GM19463 (cell line): Measurements from ENCODE around the gene AP1M2.
"Not testable (repeated sequence)": the region's sequence is repeated elsewhere in the genome, so short reads cannot be mapped to it uniquely, and the experiment has no call there.

Experiments used
- ATAC-seq: cut with Tn5 transposase; IDR thresholded peaks from one replicate; pipeline ENCODE4 v1.9.1; 2021; ENCODE audit warnings: mild to moderate bottlenecking, moderate library complexity; ENCODE audit not compliant: unreplicated experiment

Gene AP1M2

DNA sequence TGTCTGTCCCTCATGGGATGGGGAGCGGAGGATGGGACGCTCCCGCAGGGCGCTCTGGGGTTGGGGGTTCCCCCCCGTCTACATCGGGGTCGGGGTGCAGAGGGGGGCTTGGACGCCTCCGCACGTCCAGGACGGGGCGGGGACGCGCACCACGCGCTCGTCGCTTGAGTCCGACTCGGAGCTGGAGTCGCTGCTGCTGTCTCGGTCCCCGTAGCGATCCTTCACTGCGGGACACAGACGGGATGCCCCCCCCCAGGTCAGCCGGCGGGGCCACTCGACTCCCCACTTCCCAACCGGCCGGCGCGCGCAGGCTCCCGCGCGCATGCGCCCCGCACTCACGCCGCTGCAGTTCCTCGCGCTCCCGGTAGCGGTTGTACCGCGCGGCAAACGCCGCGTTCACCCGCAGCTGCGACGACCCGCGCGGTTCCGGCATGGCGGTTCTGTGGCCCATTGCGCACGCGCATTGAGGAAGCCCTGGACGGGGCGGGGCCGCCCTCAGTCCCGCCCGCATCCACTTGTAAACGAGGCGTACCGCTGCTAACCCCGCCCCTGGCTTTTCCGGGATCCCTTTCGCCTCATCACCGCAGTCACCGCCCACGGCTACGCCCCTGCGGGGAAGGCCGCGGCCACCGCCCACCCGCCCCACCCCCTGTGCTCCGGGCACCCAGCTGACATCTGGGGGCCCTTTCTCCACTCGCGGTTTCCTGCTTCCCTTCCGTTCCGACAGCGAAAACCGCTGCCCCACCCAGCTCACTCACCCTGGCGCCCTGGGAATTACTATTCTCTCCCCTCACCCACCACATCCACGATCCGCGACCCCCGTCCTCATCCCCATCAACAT, 21.3 kb downstream of the AP1M2 start, which contains the start of gene KRI1:
KRI1 (minus strand) TSS at position 444 of the 841 bp plus-strand sequence; CDS start at position 433, 11 bp downstream.
- peak; percentile 41 for ATAC-seq

GRCh38 chr19:10565028-10565566, 22.0 kb downstream of the AP1M2 start:
- no peak for ATAC-seq

GRCh38 chr19:10562609-10563008, 24.5 kb downstream of the AP1M2 start:
- no peak for ATAC-seq

DNA sequence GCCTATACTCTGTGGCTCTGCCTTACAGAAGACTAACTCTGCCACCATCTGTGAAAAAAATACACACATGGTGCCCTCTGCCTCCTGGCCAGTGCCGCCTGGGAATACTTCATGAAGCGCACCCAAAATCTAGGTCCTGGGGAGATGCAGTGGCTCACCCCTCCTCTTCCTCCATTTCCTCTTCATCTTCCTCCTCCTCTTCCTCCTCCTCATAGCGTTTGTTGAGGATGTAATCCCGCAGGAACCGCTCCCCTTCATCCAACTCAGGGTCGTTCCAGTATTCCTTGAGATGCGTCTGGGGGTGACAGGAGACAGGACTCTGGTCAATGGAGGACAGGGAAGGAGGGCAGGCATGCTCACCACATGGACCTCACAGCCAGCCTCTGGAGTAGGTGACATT, 27.0 kb downstream of the AP1M2 start:
- ATAC-seq = no peak

DNA sequence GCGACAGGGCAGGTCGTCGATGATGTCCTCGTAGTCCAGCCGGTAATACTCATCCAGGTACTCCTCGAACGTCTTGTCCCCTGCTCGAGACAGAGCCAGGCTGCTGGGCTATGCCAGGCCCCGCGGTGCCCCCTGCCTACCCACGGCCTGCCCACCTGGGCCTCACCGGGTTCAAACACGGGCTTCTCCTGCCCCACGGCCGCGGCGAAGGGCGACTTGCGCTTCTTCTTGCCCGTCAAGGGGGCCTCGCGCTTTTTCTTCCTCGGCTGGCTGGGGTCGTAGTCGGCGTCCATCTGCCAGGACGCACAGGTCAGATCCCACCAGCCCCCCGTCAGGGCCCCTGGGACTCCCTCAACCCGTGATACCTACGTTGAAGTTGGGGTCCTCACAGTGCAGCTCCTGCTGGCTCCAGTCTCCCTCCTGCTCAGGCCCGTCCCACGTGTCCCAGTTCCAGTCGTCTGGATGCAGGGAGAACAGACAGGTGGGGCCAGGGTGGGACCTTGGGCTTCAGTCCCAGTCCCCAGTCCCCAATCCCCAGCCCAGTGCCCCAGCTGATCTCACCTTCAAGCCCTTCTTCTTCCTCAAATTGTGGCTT, 29.4 kb downstream of the AP1M2 start:
- no peak for ATAC-seq

- no peak for ATAC-seq
Measured at GRCh38 chr19:10555610-10555973, 31.5 kb downstream of the AP1M2 start.

DNA sequence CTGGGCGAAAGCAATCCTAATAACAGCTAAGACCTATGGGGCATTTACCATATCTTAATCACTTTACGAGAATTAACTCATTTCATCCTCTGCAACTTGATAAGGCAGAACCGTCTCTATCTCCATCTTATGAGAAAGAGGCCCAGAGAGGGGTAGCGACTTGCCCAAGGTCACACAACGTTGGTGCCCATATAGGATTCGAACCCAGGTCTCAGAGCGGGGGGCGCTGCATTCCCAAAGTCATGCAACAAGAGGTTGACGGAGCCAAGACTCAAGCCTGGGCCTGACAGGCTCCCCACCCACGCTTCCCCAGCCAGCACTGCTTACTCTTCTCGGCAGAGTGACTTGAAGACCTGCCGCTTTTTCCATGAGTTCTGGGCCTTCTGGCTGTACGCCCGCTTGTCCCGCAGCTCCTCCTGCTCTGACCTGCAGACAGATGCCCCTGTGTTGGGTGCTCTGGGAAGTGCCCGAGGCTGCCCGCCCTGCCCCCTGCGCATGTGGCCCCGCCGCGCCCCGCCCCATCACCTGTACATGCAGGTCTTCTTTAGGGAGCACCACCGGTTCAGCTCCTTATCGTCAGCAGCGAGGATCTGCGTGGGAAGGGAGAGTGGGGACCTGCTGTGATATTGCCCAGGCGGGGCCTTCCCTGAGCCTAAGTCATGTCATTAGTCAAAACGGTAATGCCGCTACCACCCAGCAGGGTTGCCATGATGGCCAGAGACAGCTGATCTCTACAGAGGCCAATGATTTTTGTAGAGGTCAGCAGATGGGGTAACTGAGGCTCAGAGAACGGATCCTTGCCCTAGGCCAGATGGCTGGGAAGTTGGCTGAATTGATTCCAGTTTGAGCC, 32.1 kb downstream of the AP1M2 start:
- no peak for ATAC-seq

- peak; percentile 54 for ATAC-seq
Measured at GRCh38 chr19:10553943-10554381, 33.1 kb downstream of the AP1M2 start.

DNA sequence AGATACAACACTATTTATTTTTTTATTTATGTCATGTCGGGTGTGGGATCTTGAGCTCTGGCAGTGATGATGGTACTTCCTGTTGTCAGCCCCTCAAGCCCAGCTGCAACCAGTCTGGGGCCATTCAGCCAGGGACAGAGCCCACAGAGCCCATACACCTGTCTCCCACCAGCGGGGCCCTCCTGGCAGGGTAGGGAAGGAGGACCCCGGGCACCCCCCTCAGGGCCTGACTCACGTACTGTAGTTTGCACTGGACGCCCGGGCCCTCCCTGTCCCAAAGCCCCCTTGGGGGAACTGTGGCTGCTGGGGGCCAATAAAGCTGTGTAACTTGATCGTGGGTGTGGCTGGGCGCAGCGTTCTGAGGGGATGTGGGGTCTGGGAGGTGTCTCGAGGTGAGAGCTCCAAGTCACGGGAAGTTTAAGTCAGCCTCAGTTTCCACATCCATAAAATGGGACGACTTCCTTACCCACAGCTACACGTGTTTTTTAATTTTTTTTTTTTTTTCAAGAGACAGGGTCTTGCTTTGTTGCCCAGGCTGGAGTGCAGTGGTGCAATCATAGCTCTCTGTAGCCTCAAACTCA, 33.9 kb downstream of the AP1M2 start:
- ATAC-seq = no peak

GRCh38 chr19:10552510-10553053, 34.5 kb downstream of the AP1M2 start:
- no peak for ATAC-seq

- no peak for ATAC-seq
Measured at GRCh38 chr19:10551698-10552301, 35.3 kb downstream of the AP1M2 start.

GRCh38 chr19:10551006-10551405, 36.1 kb downstream of the AP1M2 start:
- ATAC-seq = not testable (repeated sequence)

DNA sequence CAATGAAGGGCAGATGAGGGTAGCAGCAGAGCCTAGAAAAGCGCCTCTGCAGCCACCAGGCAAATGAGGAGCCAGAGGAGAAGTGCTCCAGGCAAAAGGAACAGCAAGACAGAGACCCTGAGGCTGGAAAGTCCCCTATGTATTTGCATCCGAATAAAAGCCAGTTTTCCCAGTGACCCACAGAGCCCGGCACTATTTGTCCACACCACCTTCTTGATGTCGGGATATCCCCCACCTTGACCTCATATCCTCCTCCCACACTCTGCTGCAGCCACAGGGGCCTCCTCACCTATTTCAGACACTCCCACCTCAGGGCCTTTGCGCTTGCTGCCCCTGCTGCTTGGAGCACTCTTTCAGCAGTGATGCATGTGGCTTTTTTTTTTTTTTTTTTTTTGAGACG, 36.8 kb downstream of the AP1M2 start:
- no peak for ATAC-seq

DNA sequence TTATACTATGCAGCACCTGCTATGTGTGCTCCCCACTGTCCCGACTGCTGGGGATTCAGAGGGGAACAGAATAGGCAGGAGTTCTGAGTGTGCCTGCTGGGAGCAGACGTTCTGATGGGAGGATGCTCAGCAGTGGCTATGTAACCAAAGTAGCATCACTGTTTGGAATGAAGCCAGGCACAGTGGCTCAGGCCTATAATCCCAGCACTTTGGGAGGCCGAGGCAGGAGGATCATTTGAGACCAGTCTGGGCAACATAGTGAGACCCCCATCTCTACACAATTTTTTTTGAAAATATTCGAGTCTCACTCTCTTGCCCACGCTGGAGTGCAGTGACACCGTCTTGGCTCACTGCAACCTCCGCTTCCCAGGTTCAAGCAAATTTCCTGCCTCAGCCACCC, 37.4 kb downstream of the AP1M2 start:
- ATAC-seq = no peak

- no peak for ATAC-seq
Measured at GRCh38 chr19:10548746-10549276, 38.3 kb downstream of the AP1M2 start.

- ATAC-seq = no peak
Measured at GRCh38 chr19:10546817-10547216, 40.3 kb downstream of the AP1M2 start.

- no peak for ATAC-seq
Measured at GRCh38 chr19:10544753-10545251, 42.3 kb downstream of the AP1M2 start.

GRCh38 chr19:10544242-10544752, 42.8 kb downstream of the AP1M2 start:
- ATAC-seq = no peak
